Airway epithelial cell (primary cell): ENCODE measurements around the gene ALOX15B. TPM values are rescaled to one million over a fixed set of nuclear protein-coding genes. Genes with fewer than 3 reads are reported as not detected.

Source experiments
- total RNA-seq: library from RNA; depleted of rRNA; stranded (reverse); fragments of >200 nt; gene quantifications from 2 replicates; pipeline ENCODE4 v1.2.3, GENCODE V29; 2015

The ALOX15B gene
- total RNA-seq, result 50.2 and 69.3 TPM in 2 replicates

GRCh38 chr17:8038954-8039610, at the start of gene ALOX15B:
Gene ALOX15B, plus strand, starts transcription at chr17:8039059. Its CDS starts 97 bp downstream, at chr17:8039156.

GRCh38 chr17:8001976-8002720, 36.7 kb upstream of the ALOX15B start, which contains the start of gene GUCY2D:
Gene GUCY2D, plus strand, starts transcription at chr17:8002615. Its CDS starts 433 bp downstream, at chr17:8003048.

GRCh38 chr17:8087075-8087951, 48.5 kb downstream of the ALOX15B start, which contains the start of gene ALOX12B:
Gene ALOX12B, minus strand, starts transcription at chr17:8087716. Its CDS starts 274 bp downstream, at chr17:8087442.

Other genes starting within 250 kb of the ALOX15B start
- gene KDM6B, start 204.8 kb upstream of the ALOX15B start, total RNA-seq, result 7.7 and 8.0 TPM in 2 replicates
- gene TMEM88, start 184.0 kb upstream of the ALOX15B start, total RNA-seq, result 0.63 TPM in 1 of 2 replicates, not detected in the other
- gene NAA38, start 181.5 kb upstream of the ALOX15B start, total RNA-seq, result 72.6 and 78.8 TPM in 2 replicates
- 6.5 and 7.0 TPM in 2 replicates for gene CYB5D1, start 181.1 kb upstream of the ALOX15B start, total RNA-seq
- 67.2 and 79.1 TPM in 2 replicates for gene CHD3, start 150.3 kb upstream of the ALOX15B start, total RNA-seq
- 1.9 and 4.2 TPM in 2 replicates for gene RNF227, start 122.8 kb upstream of the ALOX15B start, total RNA-seq
- 0.21 and 0.33 TPM in 2 replicates for gene KCNAB3, start 109.2 kb upstream of the ALOX15B start, total RNA-seq
- 88.2 and 93.5 TPM in 2 replicates for gene TRAPPC1, start 107.1 kb upstream of the ALOX15B start, total RNA-seq
- 17.9 and 20.2 TPM in 2 replicates for gene CNTROB, start 106.9 kb upstream of the ALOX15B start, total RNA-seq
- gene GUCY2D, start 36.4 kb upstream of the ALOX15B start, total RNA-seq, result 0.14 and 0.84 TPM in 2 replicates
- gene ALOX12B, start 48.7 kb downstream of the ALOX15B start, total RNA-seq, result 1.1 and 3.5 TPM in 2 replicates
- 2.1 and 3.2 TPM in 2 replicates for gene ALOXE3, start 79.5 kb downstream of the ALOX15B start, total RNA-seq
- 1.8 and 1.9 TPM in 2 replicates for gene HES7, start 85.0 kb downstream of the ALOX15B start, total RNA-seq
- 47.4 and 70.4 TPM in 2 replicates for gene PER1, start 113.3 kb downstream of the ALOX15B start, total RNA-seq
- gene VAMP2, start 123.9 kb downstream of the ALOX15B start, total RNA-seq, result 3.3 and 5.9 TPM in 2 replicates
- 41.7 and 46.1 TPM in 2 replicates for gene TMEM107, start 137.3 kb downstream of the ALOX15B start, total RNA-seq
- gene BORCS6, start 151.1 kb downstream of the ALOX15B start, total RNA-seq, result 13.0 and 16.8 TPM in 2 replicates
- gene AURKB, start 171.5 kb downstream of the ALOX15B start, total RNA-seq, result 58.2 and 59.1 TPM in 2 replicates
- 9.0 and 11.6 TPM in 2 replicates for gene CTC1, start 209.0 kb downstream of the ALOX15B start, total RNA-seq
- 27.0 and 28.1 TPM in 2 replicates for gene PFAS, start 210.2 kb downstream of the ALOX15B start, total RNA-seq
- gene RANGRF, start 249.6 kb downstream of the ALOX15B start, total RNA-seq, result 23.9 and 24.3 TPM in 2 replicates